Thyroid gland (tissue), 4 donors: Measurements from ENCODE around the gene GPR155.

ENCODE experiments used
- POLR2A ChIP-seq, 2 donors: fragments of 450-650 bp; IDR thresholded peaks; one replicate each; pipeline ENCODE4 v1.6.1; 2017; ENCODE audit warnings: antibody characterized with exemption in 2 of 2, mild to moderate bottlenecking in 2 of 2, moderate library complexity in 1 of 2
- TF ChIP-seq, protein P1 (sequence below), 6 experiments: fragments of 200-600 bp in 3 of 6; fragments of 450-650 bp in 3 of 6; sonication (generic) in 3 of 6; IDR thresholded peaks; one replicate each; pipeline ENCODE4 v1.5.1; 2016 to 2019; ENCODE audit warnings: antibody characterized with exemption in 6 of 6, mild to moderate bottlenecking in 2 of 6, inconsistent platforms in 1 of 6, moderate library complexity in 1 of 6

GRCh38 chr2:174524527-174524926 lies 37.7 kb upstream of the GPR155 start:
- no peak for TF ChIP-seq POLR2A (IDR thresholded peaks at IDR 0.05)
- TF ChIP-seq, protein P1, sequence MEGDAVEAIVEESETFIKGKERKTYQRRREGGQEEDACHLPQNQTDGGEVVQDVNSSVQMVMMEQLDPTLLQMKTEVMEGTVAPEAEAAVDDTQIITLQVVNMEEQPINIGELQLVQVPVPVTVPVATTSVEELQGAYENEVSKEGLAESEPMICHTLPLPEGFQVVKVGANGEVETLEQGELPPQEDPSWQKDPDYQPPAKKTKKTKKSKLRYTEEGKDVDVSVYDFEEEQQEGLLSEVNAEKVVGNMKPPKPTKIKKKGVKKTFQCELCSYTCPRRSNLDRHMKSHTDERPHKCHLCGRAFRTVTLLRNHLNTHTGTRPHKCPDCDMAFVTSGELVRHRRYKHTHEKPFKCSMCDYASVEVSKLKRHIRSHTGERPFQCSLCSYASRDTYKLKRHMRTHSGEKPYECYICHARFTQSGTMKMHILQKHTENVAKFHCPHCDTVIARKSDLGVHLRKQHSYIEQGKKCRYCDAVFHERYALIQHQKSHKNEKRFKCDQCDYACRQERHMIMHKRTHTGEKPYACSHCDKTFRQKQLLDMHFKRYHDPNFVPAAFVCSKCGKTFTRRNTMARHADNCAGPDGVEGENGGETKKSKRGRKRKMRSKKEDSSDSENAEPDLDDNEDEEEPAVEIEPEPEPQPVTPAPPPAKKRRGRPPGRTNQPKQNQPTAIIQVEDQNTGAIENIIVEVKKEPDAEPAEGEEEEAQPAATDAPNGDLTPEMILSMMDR (IDR thresholded peaks at IDR 0.05) = no peak
